ENCODE data around the gene KAZALD1. TPM values are rescaled to one million over a fixed set of nuclear protein-coding genes. Genes with fewer than 3 reads are reported as not detected.

The KAZALD1 gene
- polyA plus RNA-seq, 1 of the 3 experiments (the other 2 are of a cell fraction), result 3.0 TPM

GRCh38 chr10:101054351-101054750 is 7.4 kb upstream of the KAZALD1 start:
- Histone ChIP-seq H3K9ac (no peak overlapping the region), H3K9me2 (no peaks in the 10 kb centered on the region), H3F3A (replicated peaks; ENCODE audit: insufficient read depth) (peaks cover 11% of the 10 kb centered on the region), H3K79me2 (ENCODE audit: insufficient read depth) (peaks cover 62% of the 10 kb centered on the region), H4K20me1 (ENCODE audit: insufficient read depth) (no peaks in the 10 kb centered on the region), H3K4me1 (ENCODE audit: control insufficient read depth in 1 of 2, insufficient read depth in 2 of 2, low read depth in 1 of 2, low read length in 1 of 2) (peaks cover 5 to 7% of the 10 kb centered on the region in 2 experiments; a peak in 1 of 4 replicates), H2AFZ (ENCODE audit: low read depth) (no peak overlapping the region), H3K4me2 (no peak overlapping the region), H3K4me3 (ENCODE audit: low read depth in 2 of 2, low read length in 1 of 2) (no peak overlapping the region), H3K9me3 (no peaks in the 10 kb centered on the region), H3K27me3 (ENCODE audit: insufficient read depth) (no peaks in the 10 kb centered on the region), H3K36me3 (replicated peaks in 1 of 2; ENCODE audit: control insufficient read depth in 1 of 2, insufficient read depth in 2 of 2, low read length in 1 of 2) (no peaks in the 10 kb centered on the region), H3K27ac (ENCODE audit: low read depth in 2 of 2, low read length in 1 of 2) (no peak overlapping the region)
- ChIA-PET CTCF (interaction anchor here (1.8 to 18.9 kb wide), 5 partner anchors 14 to 86 kb away, joined by 4 to 234 read pairs (median 11); no protein-coding TSS in a partner anchor), POLR2A (interaction anchor here (1.8 kb wide), 1 partner anchor 11 kb away, joined by 5 read pairs; no protein-coding TSS in a partner anchor)
- WGBS (ENCODE audit: low lambda C conversion rate), result 95% methylated on average over 1 of the region's 1 CpG
- DNase-seq, result no peak
- TF ChIP-seq TCF12 (IDR thresholded peaks at IDR 0.05) (no peak), RCOR1 (IDR thresholded peaks at IDR 0.05; ENCODE audit: low read length) (no peak), EP300 (IDR thresholded peaks at IDR 0.05; ENCODE audit: borderline replicate concordance in 1 of 2, low read depth in 1 of 2, low read length in 1 of 2) (no peak), USF2 (IDR thresholded peaks at IDR 0.05; ENCODE audit: borderline replicate concordance, low read depth, low read length) (no peak), USF1 (IDR thresholded peaks at IDR 0.05; ENCODE audit: borderline replicate concordance, low read depth) (no peak), RAD21 (IDR thresholded peaks at IDR 0.05; ENCODE audit: low read length) (no peak), EZH2phosphoT487 (IDR thresholded peaks at IDR 0.05; ENCODE audit: borderline replicate concordance, low read depth) (no peak), JUND (IDR thresholded peaks at IDR 0.05) (no peak), FOXJ3 (CRISPR knock-in tag; IDR thresholded peaks at IDR 0.05) (no peak), NRF1 (IDR thresholded peaks at IDR 0.05; ENCODE audit: low read depth, low read length) (no peak), GABPA (IDR thresholded peaks at IDR 0.05; ENCODE audit: low read depth) (no peak), GATA2 (CRISPR knock-in tag; IDR thresholded peaks at IDR 0.05) (no peak), MXI1 (IDR thresholded peaks at IDR 0.05; ENCODE audit: low read depth, low read length) (no peak), REST (IDR thresholded peaks at IDR 0.05; ENCODE audit: low read depth, low read length) (no peak), ELF1 (IDR thresholded peaks at IDR 0.05) (no peak)

Measured in SK-N-SH (cell line).